WI38 (cell line): ENCODE data around the gene ASB6.

Source experiments
- H3K4me3 ChIP-seq: 2 replicates; pipeline ENCODE4 v1.5.1; 2011; ENCODE audit warnings: low read depth, mild to moderate bottlenecking, control low read depth, low read length
- TF ChIP-seq, protein P1 (sequence below): IDR thresholded peaks from 2 replicates; pipeline ENCODE4 v1.5.1; 2012; ENCODE audit warnings: low read depth, mild to moderate bottlenecking, control low read depth, low read length

ASB6 gene

DNA sequence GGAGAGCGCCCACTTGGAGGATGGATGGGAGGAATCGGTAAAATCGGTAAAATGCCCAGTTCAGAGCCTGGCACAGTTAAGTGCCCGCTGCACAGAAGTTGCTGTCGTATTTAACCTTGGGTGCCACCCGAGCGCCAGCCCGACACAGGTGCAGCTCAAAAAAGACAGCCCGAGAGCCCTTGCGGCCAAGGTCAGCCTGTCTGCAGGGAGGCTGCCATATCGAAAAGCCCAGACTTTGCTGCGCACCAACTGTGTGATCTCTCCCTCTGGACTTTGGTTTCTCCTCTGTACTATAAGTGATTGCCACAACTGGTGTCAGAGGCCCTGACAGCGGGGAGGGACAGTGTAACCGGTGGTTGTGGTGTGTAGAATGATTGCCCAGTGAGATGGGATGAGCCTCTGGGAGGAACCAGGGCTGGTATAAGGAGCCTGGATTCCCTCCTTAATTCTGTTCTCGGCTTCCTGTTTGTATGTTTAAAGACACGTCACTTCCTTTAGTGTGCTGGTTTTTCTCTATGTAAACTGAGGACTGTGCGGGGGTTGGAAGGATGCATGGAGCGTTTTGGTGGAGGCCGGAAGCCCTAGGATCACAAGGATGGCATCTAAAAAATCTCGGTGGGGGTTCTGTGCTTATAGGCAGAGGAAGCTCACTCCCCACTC lies 15.2 kb downstream of the ASB6 start:
- TF ChIP-seq, protein P1, sequence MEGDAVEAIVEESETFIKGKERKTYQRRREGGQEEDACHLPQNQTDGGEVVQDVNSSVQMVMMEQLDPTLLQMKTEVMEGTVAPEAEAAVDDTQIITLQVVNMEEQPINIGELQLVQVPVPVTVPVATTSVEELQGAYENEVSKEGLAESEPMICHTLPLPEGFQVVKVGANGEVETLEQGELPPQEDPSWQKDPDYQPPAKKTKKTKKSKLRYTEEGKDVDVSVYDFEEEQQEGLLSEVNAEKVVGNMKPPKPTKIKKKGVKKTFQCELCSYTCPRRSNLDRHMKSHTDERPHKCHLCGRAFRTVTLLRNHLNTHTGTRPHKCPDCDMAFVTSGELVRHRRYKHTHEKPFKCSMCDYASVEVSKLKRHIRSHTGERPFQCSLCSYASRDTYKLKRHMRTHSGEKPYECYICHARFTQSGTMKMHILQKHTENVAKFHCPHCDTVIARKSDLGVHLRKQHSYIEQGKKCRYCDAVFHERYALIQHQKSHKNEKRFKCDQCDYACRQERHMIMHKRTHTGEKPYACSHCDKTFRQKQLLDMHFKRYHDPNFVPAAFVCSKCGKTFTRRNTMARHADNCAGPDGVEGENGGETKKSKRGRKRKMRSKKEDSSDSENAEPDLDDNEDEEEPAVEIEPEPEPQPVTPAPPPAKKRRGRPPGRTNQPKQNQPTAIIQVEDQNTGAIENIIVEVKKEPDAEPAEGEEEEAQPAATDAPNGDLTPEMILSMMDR = no peak
- H3K4me3 ChIP-seq = peak overlapping the region; percentile 74

DNA sequence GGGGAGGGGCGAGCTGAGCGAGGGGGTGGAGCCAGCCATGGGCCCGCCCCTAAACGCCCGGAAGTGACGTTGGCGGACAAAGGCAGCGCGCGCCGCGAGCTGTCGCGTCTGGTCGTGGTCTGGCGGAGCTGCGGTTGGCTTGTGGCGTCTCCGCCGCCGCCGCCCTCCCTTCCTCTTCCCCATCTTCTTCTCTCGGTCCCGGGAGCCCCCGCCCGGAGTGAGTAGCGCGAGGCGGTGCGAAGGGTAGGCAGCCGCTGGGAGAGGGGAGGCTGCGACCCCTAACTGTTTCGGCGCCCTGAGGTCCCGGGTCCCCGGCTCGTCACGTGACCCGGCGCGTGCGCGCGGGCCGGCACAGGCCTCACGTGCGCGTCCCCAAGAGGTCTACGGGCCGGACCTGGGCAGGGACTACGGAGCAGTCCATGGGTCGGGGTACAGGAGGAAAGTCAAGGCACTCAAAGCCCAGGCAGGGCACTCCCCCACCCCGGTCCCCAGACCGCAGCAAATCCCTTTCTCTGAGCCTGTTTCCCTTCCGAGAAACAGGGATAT lies 15.8 kb downstream of the ASB6 start, which contains the start of gene NTMT1:
NTMT1 (plus strand) TSS at position 85 of the 546 bp plus-strand sequence. CDS start 6,541 bp downstream, outside the sequence.
- H3K4me3 ChIP-seq = peak within 1 kb of the TSS; percentile 74
- TF ChIP-seq, protein P1 = no peak

DNA sequence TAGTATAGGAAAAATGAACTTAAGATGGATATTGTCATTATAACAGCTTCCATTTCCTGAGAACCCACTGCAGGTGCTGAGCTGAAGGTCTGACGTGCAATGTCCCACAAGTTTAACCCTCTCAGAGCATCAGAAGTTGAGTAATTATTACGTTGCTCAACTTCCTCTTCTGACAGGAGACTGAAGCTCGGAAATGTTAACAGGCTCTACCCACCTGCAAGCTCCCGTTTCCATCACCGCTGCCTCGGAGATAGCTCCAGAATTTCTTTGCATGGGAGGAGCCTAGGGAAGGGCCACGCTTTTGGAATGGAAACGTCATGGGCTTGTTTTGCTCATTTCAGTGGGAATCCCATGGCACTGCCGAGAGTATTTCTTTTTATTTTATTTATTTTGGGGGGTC lies 17.0 kb downstream of the ASB6 start:
- H3K4me3 ChIP-seq = no peak overlapping the region
- TF ChIP-seq, protein P1 = no peak

DNA sequence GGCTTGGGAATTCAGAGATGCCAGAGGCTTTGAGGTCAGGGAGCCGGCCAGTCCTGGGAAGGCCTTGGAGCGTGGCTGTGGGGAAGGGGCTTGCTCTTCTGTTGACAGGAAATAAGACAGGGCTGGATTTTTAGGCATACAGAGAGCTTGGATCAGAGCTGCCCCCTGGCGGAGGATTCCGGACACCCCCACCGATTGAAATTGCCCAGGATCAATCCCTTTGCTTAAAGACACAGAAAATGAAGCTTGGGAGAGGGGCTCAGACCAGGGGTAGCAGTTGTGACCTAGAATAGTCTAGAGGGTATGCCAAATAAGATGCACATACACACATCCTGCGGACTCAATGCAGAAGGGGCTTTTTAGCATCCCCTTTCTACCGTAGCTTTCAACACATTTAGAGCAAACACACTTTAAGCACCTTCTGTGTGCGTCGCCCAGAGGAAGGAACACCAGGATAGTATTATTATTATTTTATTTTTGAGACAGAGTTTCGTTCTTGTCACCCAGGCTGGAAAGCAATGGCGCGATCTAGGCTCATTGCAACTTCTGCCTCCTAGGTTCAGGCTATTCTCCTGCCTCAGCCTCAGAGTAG lies 17.7 kb downstream of the ASB6 start:
- no peak overlapping the region for H3K4me3 ChIP-seq
- TF ChIP-seq, protein P1 = peak; percentile 75

DNA sequence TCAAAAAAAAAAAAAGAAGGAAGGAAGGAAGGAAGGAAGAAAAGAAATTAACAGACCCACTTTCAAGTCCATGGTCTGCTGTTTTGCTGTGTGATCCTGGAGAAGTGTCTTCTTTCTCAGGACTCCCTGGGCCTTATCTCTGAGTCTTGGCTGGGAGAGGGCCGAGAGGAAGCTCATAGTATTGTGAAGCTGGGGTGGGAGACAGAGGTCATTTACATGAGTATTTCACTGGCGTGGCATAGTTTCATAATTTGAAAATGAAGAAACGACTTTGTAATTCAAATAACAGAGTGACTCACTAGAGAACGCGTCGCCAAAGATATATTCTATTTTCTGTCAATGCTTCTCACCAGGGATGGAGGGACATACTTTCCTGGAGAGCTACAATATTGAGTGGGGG lies 18.6 kb downstream of the ASB6 start:
- TF ChIP-seq, protein P1 = no peak

DNA sequence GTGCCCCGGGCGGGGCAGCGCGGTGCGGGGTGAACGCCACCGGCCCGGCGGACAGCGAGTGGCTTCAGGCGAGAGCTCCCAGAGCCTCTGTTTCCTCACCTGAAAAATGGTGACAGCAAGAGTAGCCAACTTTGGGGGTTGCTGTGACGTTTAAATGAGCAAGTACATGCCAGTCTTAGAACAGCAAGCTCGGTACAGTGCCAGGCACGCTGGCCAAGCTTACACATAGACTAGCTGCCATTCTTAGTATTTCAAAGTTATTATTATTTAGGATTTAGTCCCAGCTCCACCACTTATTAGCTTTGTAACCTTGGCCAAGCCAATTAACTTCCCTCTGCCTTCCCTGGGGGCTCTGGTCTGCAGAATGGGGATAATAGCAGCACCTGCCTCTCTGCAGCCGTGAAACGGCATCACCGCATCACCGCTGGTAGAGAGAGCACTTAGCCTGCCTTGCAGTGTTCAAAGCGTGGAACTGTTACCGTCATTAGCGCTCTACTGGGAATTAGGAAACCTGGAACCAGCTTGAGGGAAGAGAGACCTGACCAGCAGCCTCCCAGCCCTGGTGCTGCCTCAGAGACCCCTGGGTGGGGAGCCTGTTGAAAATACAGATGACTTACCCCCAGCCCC lies 21.2 kb downstream of the ASB6 start, which contains the start of gene C9orf50:
C9orf50 (minus strand) TSS at position 433 of the 627 bp plus-strand sequence. CDS start 527 bp downstream, outside the sequence.
- H3K4me3 ChIP-seq = peak within 1 kb of the TSS; percentile 57
- TF ChIP-seq, protein P1 = no peak

More for the DNA sequence above, 18.6 kb downstream of the ASB6 start:
- H3K4me3 ChIP-seq = no peak overlapping the region
